ENCODE measurements around the gene KIAA0753.

DNA sequence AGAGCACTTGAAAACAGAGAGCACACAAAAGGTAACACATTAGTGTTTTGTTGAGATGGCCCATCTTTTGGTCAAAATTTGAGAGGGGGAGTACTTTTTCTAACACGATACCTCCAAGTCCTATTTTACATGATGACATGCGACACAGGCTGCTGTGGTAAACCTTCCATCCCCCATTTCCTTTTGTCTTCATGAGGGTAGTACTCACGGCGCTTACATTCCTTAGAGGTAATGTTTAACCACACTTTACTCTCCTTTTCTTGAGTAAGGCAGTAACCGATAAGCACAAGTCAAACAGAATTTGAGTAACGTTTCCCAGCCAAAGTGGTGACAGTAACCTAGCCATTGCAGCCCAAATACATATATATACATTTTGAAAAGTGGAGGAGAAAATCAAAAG lies 48.3 kb downstream of the KIAA0753 start:
- TF ChIP-seq, protein P1, sequence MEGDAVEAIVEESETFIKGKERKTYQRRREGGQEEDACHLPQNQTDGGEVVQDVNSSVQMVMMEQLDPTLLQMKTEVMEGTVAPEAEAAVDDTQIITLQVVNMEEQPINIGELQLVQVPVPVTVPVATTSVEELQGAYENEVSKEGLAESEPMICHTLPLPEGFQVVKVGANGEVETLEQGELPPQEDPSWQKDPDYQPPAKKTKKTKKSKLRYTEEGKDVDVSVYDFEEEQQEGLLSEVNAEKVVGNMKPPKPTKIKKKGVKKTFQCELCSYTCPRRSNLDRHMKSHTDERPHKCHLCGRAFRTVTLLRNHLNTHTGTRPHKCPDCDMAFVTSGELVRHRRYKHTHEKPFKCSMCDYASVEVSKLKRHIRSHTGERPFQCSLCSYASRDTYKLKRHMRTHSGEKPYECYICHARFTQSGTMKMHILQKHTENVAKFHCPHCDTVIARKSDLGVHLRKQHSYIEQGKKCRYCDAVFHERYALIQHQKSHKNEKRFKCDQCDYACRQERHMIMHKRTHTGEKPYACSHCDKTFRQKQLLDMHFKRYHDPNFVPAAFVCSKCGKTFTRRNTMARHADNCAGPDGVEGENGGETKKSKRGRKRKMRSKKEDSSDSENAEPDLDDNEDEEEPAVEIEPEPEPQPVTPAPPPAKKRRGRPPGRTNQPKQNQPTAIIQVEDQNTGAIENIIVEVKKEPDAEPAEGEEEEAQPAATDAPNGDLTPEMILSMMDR (IDR thresholded peaks at IDR 0.05; ENCODE audit: insufficient read depth, low read length, poor library complexity, severe bottlenecking) = no peak
- TF ChIP-seq EZH2phosphoT487 (conservative IDR thresholded peaks at IDR 0.05; ENCODE audit: low read length) = no peak
